NCI-H2196 treated with DMSO at 0.1 percent for 48 hours (cell line): ENCODE data around the gene UBE2D2.
"Not testable (repeated sequence)": the region's sequence is repeated elsewhere in the genome, so short reads cannot be mapped to it uniquely, and the experiment has no call there.

Source experiments
- DNase-seq: peaks from one replicate; lab custom pipeline; 2025; ENCODE audit not compliant: unreplicated experiment; lab: John Stamatoyannopoulos, UW

UBE2D2 gene

DNA sequence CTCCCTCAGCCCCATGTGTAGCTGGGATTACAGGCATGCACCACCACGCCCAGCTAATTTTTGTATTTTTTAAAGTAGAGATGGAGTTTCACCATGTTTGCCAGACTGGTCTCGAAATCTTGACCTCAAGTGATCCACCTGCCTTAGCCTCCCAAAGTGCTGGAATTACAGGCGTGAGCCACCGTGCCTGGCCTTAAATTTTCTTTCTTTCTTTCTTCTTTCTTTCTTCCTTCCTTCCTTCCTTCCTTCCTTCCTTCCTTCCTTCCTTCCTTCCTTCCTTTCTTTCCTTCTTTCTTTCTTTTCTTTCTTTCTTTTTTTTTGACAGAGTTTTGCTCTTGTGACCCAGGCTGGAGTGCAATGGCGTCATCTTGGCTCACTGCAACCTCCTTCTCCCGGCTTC lies 14.5 kb upstream of the UBE2D2 start:
- not testable (repeated sequence) for DNase-seq

DNA sequence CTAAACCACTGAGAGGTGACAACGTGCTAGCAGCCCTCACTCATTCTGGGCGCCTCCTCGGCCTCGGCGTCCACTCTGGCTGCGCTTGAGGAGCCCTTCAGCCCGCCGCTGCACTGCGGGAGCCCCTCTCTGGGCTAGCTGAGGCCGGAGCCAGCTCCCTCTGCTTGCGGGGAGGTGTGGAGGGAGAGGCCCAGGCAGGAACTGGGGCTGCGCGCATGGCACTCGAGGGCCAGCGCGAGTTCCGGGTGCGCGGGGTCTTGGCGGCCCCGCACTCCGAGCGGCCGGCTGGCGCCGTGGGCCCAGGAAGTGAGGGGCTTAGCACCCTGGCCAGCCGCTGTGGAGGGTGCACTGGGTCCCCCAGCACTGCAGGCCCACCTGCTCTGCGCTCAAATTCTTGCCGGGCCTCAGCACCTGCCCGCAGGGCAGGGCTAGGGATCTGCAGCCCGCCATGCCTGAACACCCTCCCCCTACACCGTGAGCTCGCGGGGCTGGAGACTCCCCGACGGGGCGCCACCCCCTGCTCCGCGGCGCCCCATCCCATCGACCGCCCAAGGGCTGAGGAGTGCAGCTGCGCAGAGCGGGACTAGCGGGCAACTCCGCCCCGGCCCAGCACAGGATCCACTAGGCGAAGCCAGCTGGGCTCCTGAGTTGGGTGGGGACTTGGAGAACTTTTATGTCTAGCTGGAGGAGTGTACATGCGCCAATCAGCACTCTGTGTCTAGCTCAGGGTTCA lies 11.8 kb upstream of the UBE2D2 start:
- no peak for DNase-seq

DNA sequence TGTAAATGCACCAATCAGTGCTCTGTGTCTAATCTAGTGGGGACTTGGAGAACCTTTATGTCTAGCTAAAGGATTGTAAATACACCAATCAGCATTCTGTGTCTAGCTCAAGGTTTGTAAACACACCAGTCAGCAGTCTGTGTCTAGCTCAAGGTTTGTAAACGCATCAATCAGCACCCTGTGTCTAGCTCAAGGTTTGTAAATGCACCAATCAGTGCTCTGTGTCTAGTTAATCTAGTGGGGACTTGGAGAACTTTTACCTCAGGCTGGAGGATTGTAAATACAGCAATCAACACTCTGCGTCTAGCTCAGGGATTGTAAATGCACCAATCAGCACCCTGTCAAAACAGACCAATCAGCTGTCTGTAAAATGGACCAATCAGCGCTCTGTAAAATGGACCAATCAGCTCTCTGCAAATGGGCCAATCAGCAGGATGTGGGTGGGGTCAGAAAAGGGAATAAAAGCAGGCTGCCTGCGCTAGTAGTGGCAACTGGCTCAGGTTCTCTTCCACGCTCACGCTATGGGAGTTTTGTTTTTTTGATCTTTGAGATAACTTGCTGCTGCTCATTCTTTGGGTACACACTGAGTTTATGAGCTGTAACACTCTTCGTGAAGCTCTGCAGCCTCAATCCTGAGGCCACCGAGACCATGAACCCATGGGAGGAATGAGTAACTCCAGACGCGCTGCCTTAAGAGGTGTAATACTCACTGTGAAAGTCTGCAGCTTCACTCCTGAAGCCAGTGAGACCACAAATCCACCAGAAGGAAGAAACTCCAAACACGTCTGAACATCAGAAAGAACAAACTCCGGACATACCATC lies 10.9 kb upstream of the UBE2D2 start:
- DNase-seq = not testable (repeated sequence)

DNA sequence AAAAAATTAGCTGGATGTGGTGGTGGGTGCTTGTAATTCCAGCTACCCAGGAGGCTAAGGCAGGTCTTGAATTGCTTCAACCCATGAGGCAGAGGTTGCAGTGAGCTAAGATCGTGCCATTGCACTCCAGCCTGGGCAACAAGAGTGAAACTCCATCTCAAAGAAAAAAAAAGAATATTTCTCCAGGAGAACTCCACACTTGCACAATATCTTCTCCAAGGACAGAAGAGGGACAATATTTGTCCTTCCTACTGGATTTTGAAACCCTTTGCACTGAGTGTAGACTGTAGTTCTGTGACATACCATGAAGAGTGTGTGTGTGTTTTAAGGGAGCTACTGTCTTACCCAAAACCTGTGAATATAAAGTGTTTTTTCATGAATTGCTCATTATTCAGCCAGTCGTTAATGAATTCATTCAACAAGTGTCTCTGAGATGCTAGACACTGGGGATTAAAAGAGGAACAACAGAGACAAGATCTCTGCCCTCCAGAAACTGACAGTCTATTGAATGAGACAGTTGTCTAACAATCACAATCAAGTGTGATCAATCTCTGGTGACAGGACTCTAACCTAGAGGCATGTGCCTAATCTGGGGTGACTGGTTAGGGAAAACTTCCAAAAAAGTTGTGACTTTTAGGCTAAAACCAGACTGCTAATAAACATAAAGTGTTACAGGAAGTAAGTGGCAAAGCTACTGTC lies 9.8 kb upstream of the UBE2D2 start:
- no peak for DNase-seq

DNA sequence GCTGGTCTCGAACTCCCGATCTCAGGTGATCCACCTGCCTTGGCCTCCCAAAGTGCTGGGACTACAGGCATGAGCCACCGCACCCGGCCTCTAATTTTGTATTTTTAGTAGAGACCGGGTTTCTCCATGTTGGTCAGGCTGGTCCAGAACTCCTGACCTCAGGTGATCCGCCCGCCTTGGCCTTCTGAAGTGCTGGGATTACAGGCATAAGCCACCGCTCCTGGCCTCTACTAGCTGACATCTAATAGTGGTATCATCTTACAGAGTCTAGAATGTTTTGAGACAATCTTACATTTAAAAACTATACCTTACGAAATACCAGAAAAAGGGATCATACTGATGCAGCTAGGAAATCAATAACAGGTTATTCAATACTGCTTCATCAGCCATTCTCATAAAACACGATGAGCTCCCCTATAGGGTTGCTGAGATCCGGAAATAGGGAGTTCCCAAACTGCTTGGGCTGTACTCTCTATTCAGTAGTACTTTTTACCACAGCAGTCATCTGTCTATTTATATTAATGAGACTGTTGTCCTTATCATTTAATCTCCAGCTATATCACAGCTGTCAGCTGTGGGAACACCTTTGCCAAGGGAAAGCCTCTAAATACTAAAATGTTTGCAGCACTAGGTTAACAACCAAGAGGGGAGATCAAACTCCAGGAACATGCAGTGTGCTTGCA lies 8.1 kb upstream of the UBE2D2 start:
- no peak for DNase-seq

DNA sequence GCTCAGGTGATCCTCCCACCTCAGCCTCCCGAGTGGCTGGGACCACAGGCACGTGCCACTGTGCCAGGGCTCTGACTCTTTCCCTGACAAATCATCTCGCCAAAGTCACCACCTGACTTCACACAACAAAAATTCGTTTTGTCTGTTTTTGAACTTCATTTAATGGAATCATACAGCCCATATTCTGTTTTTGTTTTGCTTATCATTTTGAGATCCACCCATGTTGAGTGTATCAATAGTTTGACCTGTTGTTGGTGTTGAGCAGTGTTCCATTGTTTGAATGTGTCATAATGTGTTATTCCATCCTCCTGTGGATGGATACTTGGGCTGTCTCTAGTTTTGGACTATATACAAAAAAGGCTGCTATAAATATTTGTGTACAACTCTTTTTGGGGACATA lies 6.9 kb upstream of the UBE2D2 start:
- no peak for DNase-seq

DNA sequence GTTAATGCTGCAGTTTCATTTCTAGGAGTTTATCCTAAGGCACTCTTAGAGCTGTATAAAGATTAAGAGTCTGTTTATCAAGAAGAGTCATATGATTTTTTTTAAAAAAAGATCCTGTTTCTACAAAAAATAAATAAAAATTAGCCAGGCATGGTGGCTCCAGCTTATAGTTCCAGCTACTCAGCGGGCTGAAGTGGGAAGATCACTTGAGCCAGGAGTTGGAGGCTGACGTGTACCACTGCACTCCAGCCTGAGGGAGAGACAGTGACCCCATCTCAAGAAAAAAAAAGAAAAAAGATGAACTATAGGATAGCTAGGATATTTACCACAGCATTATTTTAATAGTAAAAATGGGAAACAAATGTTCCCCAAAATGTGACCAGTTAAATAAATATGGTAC lies 3.3 kb upstream of the UBE2D2 start:
- no peak for DNase-seq

DNA sequence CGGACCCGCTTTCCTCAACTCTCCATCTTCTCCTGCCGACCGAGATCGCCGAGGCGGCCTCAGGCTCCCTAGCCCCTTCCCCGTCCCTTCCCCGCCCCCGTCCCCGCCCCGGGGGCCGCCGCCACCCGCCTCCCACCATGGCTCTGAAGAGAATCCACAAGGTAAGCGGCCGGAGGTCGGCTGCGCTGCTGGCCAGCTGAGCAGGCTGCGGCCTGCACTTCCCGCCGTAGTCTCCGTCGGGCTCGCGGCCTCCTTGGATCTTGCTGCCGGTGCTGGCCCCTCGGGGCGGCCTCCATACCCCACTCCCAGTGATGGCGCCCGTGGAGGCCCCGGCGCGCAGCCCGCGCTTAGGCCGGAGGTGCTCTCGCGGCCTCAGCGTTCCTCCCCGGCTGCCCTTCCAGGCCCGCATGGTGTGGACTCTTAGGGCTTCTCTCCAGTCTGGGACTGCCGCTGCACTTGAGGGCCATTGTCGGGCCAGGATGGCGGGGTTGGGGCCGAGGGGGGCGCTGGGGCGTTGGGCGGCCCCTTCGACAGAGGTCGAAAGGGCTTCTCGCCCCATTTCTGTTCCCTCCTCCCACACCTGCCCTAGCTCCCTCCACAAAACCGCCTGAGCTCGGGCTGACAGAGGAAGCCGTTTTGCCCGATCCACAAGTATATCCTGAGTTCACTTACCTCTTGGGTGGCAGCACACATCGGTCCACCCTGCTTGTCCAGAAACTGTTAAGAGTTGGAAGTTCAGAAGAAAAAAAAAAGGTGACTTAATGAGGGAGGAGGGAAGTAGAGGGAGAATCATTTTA lies 714 bp downstream of the UBE2D2 start:
- DNase-seq = no peak

DNA sequence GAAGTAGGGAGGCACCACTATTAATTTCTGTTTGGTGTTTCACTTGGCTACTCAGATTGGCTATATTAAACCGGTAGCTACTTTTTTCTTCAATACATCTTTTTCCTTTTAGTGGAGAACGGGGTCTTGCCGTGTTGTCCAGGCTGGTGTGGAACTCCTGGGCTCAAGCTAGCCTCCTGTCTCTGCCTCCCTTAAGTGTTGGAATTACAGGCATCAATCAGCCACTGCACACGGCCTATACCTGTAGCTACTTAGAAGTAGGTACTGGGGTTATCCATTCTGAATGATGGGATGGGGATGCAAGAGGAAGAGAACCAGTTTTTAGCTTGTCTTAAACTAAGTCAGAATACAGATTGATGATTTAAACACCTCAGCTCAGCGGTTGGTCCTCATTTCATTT lies 1.7 kb downstream of the UBE2D2 start:
- DNase-seq = no peak

DNA sequence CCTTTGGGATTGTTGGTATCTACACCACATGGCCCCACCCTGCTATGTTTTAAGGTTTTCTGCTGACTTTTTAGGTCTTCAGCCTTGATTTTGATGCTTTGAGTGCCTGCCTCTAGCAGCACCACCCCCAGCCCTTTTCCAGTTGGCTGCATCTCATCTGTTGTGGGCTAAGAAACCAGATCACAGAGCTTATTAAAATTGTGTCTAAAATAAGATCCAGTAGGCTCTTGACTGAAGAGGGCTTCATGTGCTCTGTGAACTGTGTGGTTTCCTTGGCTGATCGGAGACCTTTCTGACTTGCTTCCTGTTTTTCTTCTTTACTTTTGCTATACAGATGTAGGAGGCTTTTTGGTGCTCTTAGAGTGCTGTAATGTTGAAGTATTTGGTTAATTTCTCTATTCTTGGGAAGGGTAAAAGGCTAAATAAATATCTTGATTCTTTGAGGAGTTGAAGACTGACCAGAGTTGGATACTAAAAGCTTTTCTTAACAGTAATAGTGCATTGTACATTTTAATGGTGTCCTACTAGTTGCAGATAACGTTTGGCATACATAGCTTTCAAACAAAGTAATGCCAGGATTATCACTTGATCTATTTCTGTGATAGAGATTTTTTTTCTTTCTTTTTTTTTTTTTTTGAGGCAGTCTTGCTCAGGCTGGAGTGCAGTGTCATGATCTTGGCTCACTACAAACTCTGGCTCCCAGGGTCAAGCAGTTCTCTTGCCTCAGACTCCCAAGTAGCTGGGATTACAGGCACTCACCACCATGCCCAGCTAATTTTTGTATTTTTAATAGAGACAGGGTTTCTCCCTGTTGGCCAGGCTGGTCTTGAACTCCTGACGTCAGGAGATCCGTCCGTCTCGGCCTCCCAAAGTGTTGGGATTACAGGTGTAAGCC lies 4.5 kb downstream of the UBE2D2 start:
- DNase-seq = no peak

DNA sequence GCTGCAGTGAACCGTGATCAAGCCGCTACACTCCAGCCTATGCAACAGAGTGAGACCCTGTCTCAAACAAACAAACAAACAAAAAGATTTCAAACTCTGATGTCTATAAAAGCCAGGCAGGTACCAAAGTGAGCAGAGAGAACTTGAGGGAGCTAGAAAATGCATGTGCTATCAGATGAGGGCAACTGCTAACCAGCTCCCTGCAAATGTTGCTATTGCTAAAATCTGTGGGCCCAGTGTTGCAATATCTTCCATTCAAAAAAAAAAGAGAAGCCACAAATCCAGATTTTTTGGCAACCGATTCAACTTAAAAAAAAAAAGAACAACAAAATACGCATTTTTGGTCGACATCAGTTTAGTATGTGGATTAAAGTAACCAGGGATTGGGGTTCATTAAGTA lies 5.5 kb downstream of the UBE2D2 start:
- no peak for DNase-seq

DNA sequence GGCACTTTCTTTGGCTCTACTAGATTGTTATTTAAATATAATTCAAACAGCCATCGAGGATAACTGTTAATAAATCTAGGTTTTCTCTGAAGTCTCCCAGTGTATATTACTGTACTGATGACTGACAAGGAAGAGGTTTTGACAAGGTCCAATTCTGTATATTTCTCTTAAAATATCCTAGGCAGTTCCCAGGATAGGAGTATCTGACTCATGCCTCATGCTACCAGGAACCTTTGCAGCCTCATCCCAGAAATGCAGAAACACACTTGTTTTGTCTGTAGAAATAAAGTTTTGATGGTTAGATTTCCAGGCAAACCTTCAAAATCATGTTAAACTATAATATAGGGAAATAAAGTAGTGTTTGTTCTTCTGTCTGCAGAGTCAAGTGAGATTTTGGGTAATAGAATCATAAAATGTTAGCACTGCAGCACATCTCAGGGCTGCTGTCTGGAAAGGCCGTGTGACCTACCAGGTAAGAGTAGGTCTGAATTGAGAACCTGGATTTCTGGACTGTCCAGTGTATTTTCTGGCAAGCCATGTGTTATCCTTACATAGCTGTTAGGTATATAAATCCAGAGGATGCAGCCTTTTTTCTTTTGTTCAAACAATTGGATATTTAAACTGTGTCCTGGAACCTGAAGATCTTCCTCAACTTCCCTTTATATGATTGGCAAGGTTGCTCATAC lies 8.3 kb downstream of the UBE2D2 start:
- no peak for DNase-seq

DNA sequence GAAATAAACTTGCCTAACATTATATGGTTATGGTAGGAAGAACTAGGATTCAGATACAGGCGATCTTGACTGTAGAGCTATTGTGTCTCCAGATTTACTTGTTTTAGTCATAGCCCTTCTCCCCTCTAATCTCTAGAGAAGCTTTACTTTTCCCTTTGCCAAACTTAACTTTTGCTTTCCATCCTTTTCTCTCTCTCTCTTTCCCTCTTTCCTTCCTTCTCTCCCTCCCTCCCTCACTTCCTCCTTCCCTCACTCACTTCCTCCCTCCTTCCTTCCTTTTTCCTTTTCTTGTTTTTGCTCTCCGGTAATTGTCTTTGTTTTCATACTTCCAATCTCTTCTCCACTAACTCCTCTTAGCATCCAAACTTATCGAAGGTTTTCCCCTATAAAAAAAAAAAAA lies 10.4 kb downstream of the UBE2D2 start:
- DNase-seq = no peak

DNA sequence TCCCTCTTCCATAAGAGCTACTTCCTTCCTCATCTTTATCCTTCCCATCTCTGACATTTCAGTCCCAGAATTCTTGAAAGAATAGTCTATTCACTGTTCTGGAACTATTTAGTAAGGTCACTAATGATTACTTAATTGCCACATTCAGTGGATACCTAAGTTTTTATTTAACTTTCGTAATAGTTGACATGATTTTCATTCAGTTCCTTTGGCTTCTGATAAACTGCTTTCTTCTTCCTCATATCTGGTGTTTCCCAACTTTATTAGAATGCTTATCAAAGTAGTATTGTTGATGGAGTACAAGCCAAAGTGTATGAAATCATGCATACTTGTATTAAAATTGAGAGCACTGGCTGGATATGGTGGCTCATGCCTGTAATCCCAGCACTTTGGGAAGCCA lies 10.8 kb downstream of the UBE2D2 start:
- DNase-seq = no peak

DNA sequence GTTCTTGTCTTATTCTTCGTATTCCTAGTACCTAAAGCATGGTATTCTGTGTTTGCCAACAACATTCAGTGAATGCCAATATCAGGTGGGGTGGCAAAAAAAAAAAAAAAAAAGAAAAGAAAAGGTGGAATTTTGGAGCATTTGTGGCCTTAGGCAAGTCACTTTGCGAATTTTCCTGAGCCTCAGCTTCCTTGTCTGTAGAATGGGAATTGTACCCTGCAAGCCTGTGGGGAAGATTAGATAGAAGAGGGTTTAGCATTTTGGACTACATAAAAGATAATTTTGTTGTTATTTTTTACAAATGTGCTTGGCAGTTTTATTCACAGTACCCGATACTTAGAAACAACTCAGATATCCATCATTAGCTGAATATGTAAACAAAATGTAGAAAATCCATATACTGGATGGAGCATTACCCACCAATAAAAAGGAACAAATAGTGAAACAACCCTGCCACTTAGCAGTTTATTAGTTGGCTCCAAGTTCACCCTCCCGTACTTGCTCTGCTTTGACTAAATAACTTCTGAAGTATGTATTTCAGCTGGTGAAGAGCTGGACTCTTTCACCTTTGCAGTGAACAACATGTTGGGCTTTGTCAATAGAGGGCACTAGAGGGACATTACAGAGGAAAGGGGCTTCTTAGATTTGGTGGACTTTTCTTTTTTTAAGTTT lies 13.6 kb downstream of the UBE2D2 start:
- DNase-seq = no peak

DNA sequence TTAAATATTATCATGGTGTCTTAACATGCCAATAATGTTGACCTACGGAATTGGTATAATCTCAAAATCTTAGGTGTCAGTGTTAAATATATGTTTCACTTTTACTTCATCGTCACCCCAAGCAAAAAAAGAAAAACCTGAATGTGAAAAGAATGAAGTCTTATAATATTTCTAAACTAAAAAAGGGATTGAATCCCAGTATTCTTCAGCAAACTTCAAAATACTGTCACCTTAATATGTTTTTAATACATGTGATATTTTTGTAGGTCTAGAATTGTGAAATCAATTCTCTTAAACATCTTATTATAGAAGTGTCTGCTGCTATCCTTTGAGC lies 14.1 kb downstream of the UBE2D2 start:
- no peak for DNase-seq

DNA sequence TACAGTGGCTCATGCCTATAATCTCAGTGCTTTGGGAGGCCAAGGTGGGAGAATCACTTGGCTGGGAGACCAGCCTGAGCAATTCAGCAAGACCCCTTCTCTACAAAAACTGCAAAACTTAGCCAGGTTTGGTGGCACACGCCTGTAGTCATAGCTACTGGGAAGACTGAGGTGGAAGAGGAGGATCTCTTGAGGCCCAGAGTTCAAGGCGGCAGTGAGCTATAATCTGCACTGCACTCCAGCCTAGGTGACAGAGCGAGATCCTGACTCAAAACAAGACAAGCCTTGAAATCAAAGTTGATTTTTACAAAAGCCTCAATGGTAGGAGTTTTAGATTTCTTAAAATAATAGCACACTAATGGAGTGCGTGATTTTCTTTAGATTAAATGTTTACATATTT lies 14.6 kb downstream of the UBE2D2 start:
- no peak for DNase-seq

DNA sequence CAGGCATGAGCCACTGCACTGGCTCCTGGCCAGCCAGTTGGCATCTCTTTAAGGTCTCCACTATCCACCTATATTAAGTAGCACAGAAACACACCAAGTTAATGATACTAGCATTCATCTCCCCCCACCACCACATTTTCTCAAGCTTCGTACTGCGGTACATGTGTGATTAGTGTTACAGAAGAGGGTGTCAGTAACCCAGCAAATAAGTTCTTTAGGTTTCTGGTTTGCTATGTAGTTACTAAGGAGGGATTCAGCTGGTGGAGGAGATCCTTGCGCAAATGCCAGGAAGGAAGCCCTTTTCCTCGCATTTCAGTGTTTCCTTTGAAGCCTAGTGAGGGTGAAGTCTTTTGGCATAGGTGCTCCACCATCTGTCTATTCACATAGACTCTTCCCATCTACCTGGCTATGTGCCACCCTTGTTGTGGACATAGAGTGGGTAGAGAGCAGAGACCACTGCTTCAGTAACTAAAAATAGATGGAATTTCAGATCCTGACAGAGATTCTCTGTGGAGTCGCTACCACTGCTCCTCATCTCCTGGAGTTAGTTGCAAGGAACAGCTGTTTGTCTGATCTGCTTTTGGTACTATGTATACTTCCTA lies 16.7 kb downstream of the UBE2D2 start:
- no peak for DNase-seq
